OCI-LY1 (cell line): Measurements from ENCODE around the gene LAMC2.

Source experiments
- CTCF ChIP-seq: fragments of 200-600 bp; sonication (generic), shearing (Covaris generic); IDR thresholded peaks from 2 replicates; pipeline ENCODE4 v1.5.1; 2017; ENCODE audit warnings: mild to moderate bottlenecking, antibody characterized with exemption, low read length, moderate library complexity, mixed read lengths
- EZH2 ChIP-seq: fragments of 200-600 bp; sonication (generic), shearing (Covaris generic); IDR thresholded peaks from 2 replicates; pipeline ENCODE4 v1.8.0; 2017; ENCODE audit warnings: borderline replicate concordance, mixed run types, mild to moderate bottlenecking, antibody characterized with exemption, low read length, moderate library complexity, mixed read lengths

- no peak for TF ChIP-seq EZH2
- TF ChIP-seq CTCF: no peak
These were observed 96.2 kb downstream of the LAMC2 start for GRCh38 chr1:183282101-183282855.
